ENCODE results near the gene NRG3. TPM values are rescaled to one million over a fixed set of nuclear protein-coding genes. Genes with fewer than 3 reads are reported as not detected.
A peak's percentile ranks its signal among the peaks of the same experiment; 100 is the strongest.

NRG3 gene
- total and polyA plus RNA-seq, 2 of the 8 experiments (the other 6 are each of a cell fraction or from before 2014, with no cell fraction given), result 4.2 to 5.0 TPM

GRCh38 chr10:81843042-81843441, 32.0 kb upstream of the NRG3 start:
- no peak overlapping the region for H3K56ac ChIP-seq (replicated peaks; ENCODE audit: insufficient read length, low read depth, low read length)
- no peak overlapping the region for H3K14ac ChIP-seq (ENCODE audit: insufficient read length)
- H3K23ac ChIP-seq (ENCODE audit: insufficient read length), result no peak overlapping the region
- H3K79me1 ChIP-seq (ENCODE audit: low read depth, low read length), result no peaks in the 10 kb centered on the region
- DNase-seq (ENCODE audit: low read depth in 1 of 2, low spot score in 2 of 2) (no peak), FAIRE-seq (peak; percentile 80)
- H3K18ac ChIP-seq (ENCODE audit: extremely low read depth, low read length), result no peak overlapping the region
- no peak overlapping the region for H2BK15ac ChIP-seq (ENCODE audit: low read length)
- H3K36me3 ChIP-seq (ENCODE audit: control insufficient read depth in 2 of 4, insufficient read depth in 4 of 4, low read length in 3 of 4), result no peaks in the 10 kb centered on the region
- no peaks in the 10 kb centered on the region for H4K20me1 ChIP-seq (replicated peaks in 1 of 2; ENCODE audit: control insufficient read depth in 1 of 2, insufficient read depth in 2 of 2, low read length in 2 of 2)
- no peaks in the 10 kb centered on the region; the same call in 1 of the 2 replicates for H3K23me2 ChIP-seq (ENCODE audit: low read depth, low read length)
- no peak overlapping the region for H2AFZ ChIP-seq (ENCODE audit: low read length)
- no peaks in the 10 kb centered on the region for H3K9me3 ChIP-seq (ENCODE audit: insufficient read depth in 2 of 2, low read depth in 1 of 2, low read length in 1 of 2)
- ChIA-PET CTCF (ENCODE audit: partially characterized antibody) (interaction anchor here (0.7 to 1.6 kb wide), 15 partner anchors 9 to 827 kb away, joined by 3 to 6 read pairs (median 3); no protein-coding TSS in a partner anchor), POLR2A (ENCODE audit: partially characterized antibody) (no interaction called here)
- peaks cover 0 to 3% (median 0%) of the 10 kb centered on the region in 4 experiments; a peak in 1 of 7 replicates for H3K27me3 ChIP-seq (replicated peaks in 1 of 4; ENCODE audit: control insufficient read depth in 3 of 4, extremely low read depth in 1 of 4, insufficient read depth in 3 of 4, low read length in 3 of 4)
- H4K8ac ChIP-seq (ENCODE audit: extremely low read depth, insufficient read depth, low read length), result no peak overlapping the region
- H2AK5ac ChIP-seq (ENCODE audit: low read depth, low read length), result no peak overlapping the region
- H2BK120ac ChIP-seq (replicated peaks; ENCODE audit: low read depth, low read length), result no peak overlapping the region
- no peak overlapping the region for H4K91ac ChIP-seq (replicated peaks; ENCODE audit: insufficient read length, low read length)
- no peak overlapping the region for H3K9ac ChIP-seq (replicated peaks in 1 of 4; ENCODE audit: extremely low read depth in 1 of 4, low read depth in 3 of 4, low read length in 3 of 4)
- H2BK12ac ChIP-seq (ENCODE audit: low read depth, low read length), result no peak overlapping the region
- H3K4me3 ChIP-seq (ENCODE audit: extremely low read depth in 1 of 4, insufficient read depth in 2 of 4, low read depth in 3 of 4, low read length in 4 of 4), result no peak overlapping the region
- H4K5ac ChIP-seq (ENCODE audit: insufficient read length, low read depth, low read length), result no peak overlapping the region
- H3K4ac ChIP-seq (replicated peaks; ENCODE audit: insufficient read length, low read depth, low read length), result no peak overlapping the region
- no peaks in the 10 kb centered on the region for H3K79me2 ChIP-seq (ENCODE audit: control insufficient read depth in 1 of 2, insufficient read depth in 2 of 2, low read length in 2 of 2)
- no peak overlapping the region for H3K4me2 ChIP-seq (ENCODE audit: insufficient read depth in 1 of 2, low read depth in 2 of 2, low read length in 2 of 2)
- TF ChIP-seq PHF8 (conservative IDR thresholded peaks at IDR 0.05; ENCODE audit: low read depth, low read length) (no peak), RAD21 (IDR thresholded peaks at IDR 0.05 in 1 of 2, conservative IDR thresholded peaks at IDR 0.05 in 1 of 2; ENCODE audit: low read depth in 2 of 2, low read length in 2 of 2) (peak; percentile 59 to 74), CEBPB (IDR thresholded peaks at IDR 0.05; ENCODE audit: low read depth, low read length) (no peak), CHD2 (IDR thresholded peaks at IDR 0.05; ENCODE audit: low read length) (no peak), POLR2AphosphoS5 (IDR thresholded peaks at IDR 0.05; ENCODE audit: low read depth, low read length) (no peak), POLR2A (IDR thresholded peaks at IDR 0.05; ENCODE audit: control extremely low read depth in 1 of 2, low read depth in 2 of 2, low read length in 2 of 2) (no peak), NRF1 (IDR thresholded peaks at IDR 0.05; ENCODE audit: low read depth, low read length) (no peak)
- TF ChIP-seq, protein P1, sequence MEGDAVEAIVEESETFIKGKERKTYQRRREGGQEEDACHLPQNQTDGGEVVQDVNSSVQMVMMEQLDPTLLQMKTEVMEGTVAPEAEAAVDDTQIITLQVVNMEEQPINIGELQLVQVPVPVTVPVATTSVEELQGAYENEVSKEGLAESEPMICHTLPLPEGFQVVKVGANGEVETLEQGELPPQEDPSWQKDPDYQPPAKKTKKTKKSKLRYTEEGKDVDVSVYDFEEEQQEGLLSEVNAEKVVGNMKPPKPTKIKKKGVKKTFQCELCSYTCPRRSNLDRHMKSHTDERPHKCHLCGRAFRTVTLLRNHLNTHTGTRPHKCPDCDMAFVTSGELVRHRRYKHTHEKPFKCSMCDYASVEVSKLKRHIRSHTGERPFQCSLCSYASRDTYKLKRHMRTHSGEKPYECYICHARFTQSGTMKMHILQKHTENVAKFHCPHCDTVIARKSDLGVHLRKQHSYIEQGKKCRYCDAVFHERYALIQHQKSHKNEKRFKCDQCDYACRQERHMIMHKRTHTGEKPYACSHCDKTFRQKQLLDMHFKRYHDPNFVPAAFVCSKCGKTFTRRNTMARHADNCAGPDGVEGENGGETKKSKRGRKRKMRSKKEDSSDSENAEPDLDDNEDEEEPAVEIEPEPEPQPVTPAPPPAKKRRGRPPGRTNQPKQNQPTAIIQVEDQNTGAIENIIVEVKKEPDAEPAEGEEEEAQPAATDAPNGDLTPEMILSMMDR (IDR thresholded peaks at IDR 0.05; ENCODE audit: control extremely low read depth in 1 of 3, insufficient read depth in 1 of 3, low read depth in 1 of 3, low read length in 3 of 3), result peak in 2 of 3 experiments; percentile 39 to 62; a peak in 2 of 4 replicates
- H2BK20ac ChIP-seq (ENCODE audit: low read length), result no peak overlapping the region
- no peak overlapping the region for H3K27ac ChIP-seq (ENCODE audit: low read depth, low read length)
- WGBS, 2 experiments (ENCODE audit: extremely low coverage in 1 of 2, insufficient coverage in 1 of 2, insufficient read length in 1 of 2, insufficient replicate concordance in 2 of 2, low coverage in 1 of 2, low lambda C conversion rate in 2 of 2, missing lambda C conversion rate in 1 of 2), result 74% methylated on average over 2 of the region's 2 CpGs; no CpG with 5 or more reads in 1 of the 2 experiments
- H3K4me1 ChIP-seq (replicated peaks in 1 of 4; ENCODE audit: control insufficient read depth in 3 of 4, insufficient read depth in 4 of 4, low read length in 3 of 4), result peaks cover 0 to 6% (median 5%) of the 10 kb centered on the region in 4 experiments; a peak in 4 of 7 replicates
- no peak overlapping the region for H2BK5ac ChIP-seq (ENCODE audit: low read depth, low read length)
